Panc1 (cell line): ENCODE data around the gene DNAAF9. TPM values are rescaled to one million over a fixed set of nuclear protein-coding genes. Genes with fewer than 3 reads are reported as not detected.

Experiments used
- ATAC-seq: fragments of 200-7000 bp; cut with Tn5 transposase; 2 replicates; pipeline ENCODE4 v1.9.1; 2020; ENCODE audit warnings: mild to moderate bottlenecking, moderate library complexity
- BruUV-seq: library from RNA; stranded (reverse); fragments of 400-500 nt; replicated peaks from 2 replicates; lab custom pipeline; 2021; lab: Mats Ljungman, UMichigan
- CTCF ChIA-PET: fragments of 300-600 bp; sonication (Branson Sonifier 250); formaldehyde crosslinking; loops from one replicate; lab custom pipeline; 2022; ENCODE audit warnings: antibody characterized with exemption; lab: Charles Lee
- POLR2A ChIA-PET: fragments of 300-600 bp; sonication (Branson Sonifier 250); formaldehyde crosslinking; loops from one replicate; lab custom pipeline; 2022; ENCODE audit warnings: antibody characterized with exemption; lab: Charles Lee
- DNase-seq: peaks from one replicate; pipeline ENCODE4 v3.0.0-alpha.2; 2010; ENCODE audit warnings: low read depth, low spot score
- H3K27ac ChIP-seq: 2 replicates; pipeline ENCODE4 v1.5.1; 2011; ENCODE audit warnings: mild to moderate bottlenecking, low read length, inconsistent platforms
- H3K27me3 ChIP-seq: fragments of 200-500 bp; sonication (Bioruptor generic); 2 replicates; pipeline ENCODE4 v1.6.0; 2014; ENCODE audit warnings: low read length, inconsistent platforms; ENCODE audit not compliant: control insufficient read depth, insufficient read depth
- H3K36me3 ChIP-seq: fragments of 200-500 bp; sonication (Bioruptor generic); 2 replicates; pipeline ENCODE4 v1.5.1; 2014; ENCODE audit warnings: inconsistent platforms, mild to moderate bottlenecking, low read length, moderate library complexity; ENCODE audit not compliant: control insufficient read depth, insufficient read depth
- H3K4me1 ChIP-seq: 2 replicates; pipeline ENCODE4 v1.5.1; 2011; ENCODE audit warnings: inconsistent platforms, mild to moderate bottlenecking, low read length, moderate library complexity; ENCODE audit not compliant: control insufficient read depth, insufficient read depth
- H3K4me3 ChIP-seq, 2 experiments: 2 replicates each; pipeline ENCODE4 v1.5.1; 2011 to 2012; ENCODE audit warnings: low read depth in 2 of 2, low read length in 2 of 2, mild to moderate bottlenecking in 2 of 2, inconsistent platforms in 1 of 2, moderate library complexity in 1 of 2
- H3K9me3 ChIP-seq: fragments of 200-500 bp; sonication (Bioruptor generic); 2 replicates; pipeline ENCODE4 v1.5.1; 2014; ENCODE audit warnings: low read depth, mild to moderate bottlenecking, inconsistent platforms, low read length, moderate library complexity; ENCODE audit not compliant: control insufficient read depth, insufficient read depth
- CTCF ChIP-seq: fragments of 450-650 bp; IDR thresholded peaks from 2 replicates; pipeline ENCODE4 v1.5.1; 2017; ENCODE audit warnings: mild to moderate bottlenecking
- POLR2AphosphoS5 ChIP-seq: IDR thresholded peaks from 2 replicates; pipeline ENCODE4 v1.6.1; 2012; ENCODE audit warnings: mild to moderate bottlenecking, low read depth, low read length, moderate library complexity
- REST ChIP-seq, 2 experiments: IDR thresholded peaks; 2 replicates each; pipeline ENCODE4 v1.6.1; 2011 to 2012; ENCODE audit warnings: low read depth in 2 of 2, control low read depth in 1 of 2, low read length in 1 of 2, mild to moderate bottlenecking in 1 of 2, moderate library complexity in 1 of 2; ENCODE audit not compliant: insufficient read depth in 1 of 2
- SIN3A ChIP-seq: IDR thresholded peaks from 2 replicates; pipeline ENCODE4 v1.6.1; 2012; ENCODE audit warnings: low read depth, mild to moderate bottlenecking, low read length, moderate library complexity, borderline replicate concordance; ENCODE audit not compliant: insufficient read depth
- TCF7L2 ChIP-seq: IDR thresholded peaks from 2 replicates; pipeline ENCODE4 v1.6.1; 2011; ENCODE audit warnings: mild to moderate bottlenecking, low read depth, low read length, inconsistent platforms
- in situ Hi-C: cut with HindIII; loops from 2 replicates; pipeline ENCODE4 v1.10.0; 2016; ENCODE audit warnings: low sequenced_read_pairs, low pct_unique_long_range_greater_than_20kb
- intact Hi-C: fragments of 100-400 bp; cut with micrococcal nuclease; formaldehyde crosslinking; loops from one replicate; pipeline ENCODE4 v1.10.0; 2022; ENCODE audit not compliant: unreplicated experiment
- total RNA-seq: library from RNA; stranded (reverse); gene quantifications from one replicate; pipeline ENCODE4 v1.2.1, GENCODE V29; 2021; ENCODE audit not compliant: unreplicated experiment

DNAAF9 gene
- total RNA-seq, 1 experiment from 2014 or later: 7.4 TPM

- in situ Hi-C loops (no loop called here), intact Hi-C loops (no loop called here)
- DNase-seq: no peak
Observed at GRCh38 chr20:3404402-3404801, 3.1 kb downstream of the DNAAF9 start.

GRCh38 chr20:3403741-3404140, 3.7 kb downstream of the DNAAF9 start:
- H3K27me3 ChIP-seq: no peaks in the 10 kb centered on the region
- H3K9me3 ChIP-seq: no peaks in the 10 kb centered on the region
- no peak for ATAC-seq
- no peaks in the 10 kb centered on the region for H3K36me3 ChIP-seq
- POLR2A ChIA-PET: no interaction called here
- intact Hi-C loops (no loop called here), in situ Hi-C loops (no loop called here)
- H3K27ac ChIP-seq: no peak overlapping the region
- DNase-seq: no peak
- CTCF ChIA-PET: no interaction called here
- no peak for TF ChIP-seq REST (IDR thresholded peaks at IDR 0.05; ENCODE audit: insufficient read depth in 1 of 2, low read depth in 2 of 2, low read length in 1 of 2)
- TF ChIP-seq TCF7L2: no peak
- no peak for TF ChIP-seq POLR2AphosphoS5
- TF ChIP-seq SIN3A: no peak
- no peak for TF ChIP-seq CTCF
- BruUV-seq: no TSS peak
- H3K4me3 ChIP-seq: no peak overlapping the region
- H3K4me1 ChIP-seq: peaks cover 12% of the 10 kb centered on the region

More at GRCh38 chr20:3404402-3404801, 3.1 kb downstream of the DNAAF9 start:
- TF ChIP-seq POLR2AphosphoS5 (no peak), TCF7L2 (no peak), CTCF (no peak), REST (IDR thresholded peaks at IDR 0.05; ENCODE audit: insufficient read depth in 1 of 2, low read depth in 2 of 2, low read length in 1 of 2) (no peak), SIN3A (no peak)
- Histone ChIP-seq H3K36me3 (no peaks in the 10 kb centered on the region), H3K9me3 (no peaks in the 10 kb centered on the region), H3K27me3 (no peaks in the 10 kb centered on the region), H3K4me3 (no peak overlapping the region), H3K27ac (no peak overlapping the region), H3K4me1 (peaks cover 12% of the 10 kb centered on the region)
- POLR2A ChIA-PET: no interaction called here
- no TSS peak for BruUV-seq
- ATAC-seq: no peak
- CTCF ChIA-PET: no interaction called here
